ENCODE measurements around the gene OCIAD2.
"Not testable (repeated sequence)": the region's sequence is repeated elsewhere in the genome, so short reads cannot be mapped to it uniquely, and the experiment has no call there.

Gene OCIAD2

GRCh38 chr4:48905363-48906015 is 1.1 kb downstream of the OCIAD2 start:
- DNase-seq = no peak

- no peak for DNase-seq
Observed at GRCh38 chr4:48904541-48905142, 1.9 kb downstream of the OCIAD2 start.

GRCh38 chr4:48904101-48904500 is 2.5 kb downstream of the OCIAD2 start:
- no peak for DNase-seq

GRCh38 chr4:48902266-48902665 is 4.3 kb downstream of the OCIAD2 start:
- DNase-seq = no peak

GRCh38 chr4:48901196-48901595 is 5.4 kb downstream of the OCIAD2 start:
- no peak for DNase-seq

GRCh38 chr4:48899950-48900349 is 6.6 kb downstream of the OCIAD2 start:
- no peak for DNase-seq

GRCh38 chr4:48899432-48899749 is 7.2 kb downstream of the OCIAD2 start:
- DNase-seq = no peak

GRCh38 chr4:48898733-48899431 is 7.7 kb downstream of the OCIAD2 start:
- DNase-seq = no peak

GRCh38 chr4:48896845-48897244 is 9.7 kb downstream of the OCIAD2 start:
- DNase-seq = no peak

- DNase-seq = no peak
Observed at GRCh38 chr4:48891028-48891619, 15.4 kb downstream of the OCIAD2 start.

- DNase-seq = not testable (repeated sequence)
Observed at GRCh38 chr4:48889750-48890149, 16.8 kb downstream of the OCIAD2 start.

GRCh38 chr4:48881646-48882045 is 24.9 kb downstream of the OCIAD2 start:
- DNase-seq = not testable (repeated sequence)

GRCh38 chr4:48879561-48880442 is 26.8 kb downstream of the OCIAD2 start:
- no peak for DNase-seq

- no peak for DNase-seq
Observed at GRCh38 chr4:48877827-48878535, 28.6 kb downstream of the OCIAD2 start.

- DNase-seq = not testable (repeated sequence)
Observed at GRCh38 chr4:48864696-48865095, 41.9 kb downstream of the OCIAD2 start.

GRCh38 chr4:48863728-48864127 is 42.8 kb downstream of the OCIAD2 start:
- DNase-seq = no peak

- DNase-seq = no peak
Observed at GRCh38 chr4:48862661-48863060, 43.9 kb downstream of the OCIAD2 start.

- DNase-seq = no peak
Observed at GRCh38 chr4:48862038-48862437, 44.5 kb downstream of the OCIAD2 start.

GRCh38 chr4:48858130-48858529 is 48.4 kb downstream of the OCIAD2 start:
- no peak for DNase-seq

GRCh38 chr4:48854982-48855381 is 51.6 kb downstream of the OCIAD2 start:
- no peak for DNase-seq

GRCh38 chr4:48854395-48854683 is 52.2 kb downstream of the OCIAD2 start:
- DNase-seq = no peak

- DNase-seq = no peak
Observed at GRCh38 chr4:48853604-48854394, 52.8 kb downstream of the OCIAD2 start.
